ENCODE data around the gene LIPG.

DNA sequence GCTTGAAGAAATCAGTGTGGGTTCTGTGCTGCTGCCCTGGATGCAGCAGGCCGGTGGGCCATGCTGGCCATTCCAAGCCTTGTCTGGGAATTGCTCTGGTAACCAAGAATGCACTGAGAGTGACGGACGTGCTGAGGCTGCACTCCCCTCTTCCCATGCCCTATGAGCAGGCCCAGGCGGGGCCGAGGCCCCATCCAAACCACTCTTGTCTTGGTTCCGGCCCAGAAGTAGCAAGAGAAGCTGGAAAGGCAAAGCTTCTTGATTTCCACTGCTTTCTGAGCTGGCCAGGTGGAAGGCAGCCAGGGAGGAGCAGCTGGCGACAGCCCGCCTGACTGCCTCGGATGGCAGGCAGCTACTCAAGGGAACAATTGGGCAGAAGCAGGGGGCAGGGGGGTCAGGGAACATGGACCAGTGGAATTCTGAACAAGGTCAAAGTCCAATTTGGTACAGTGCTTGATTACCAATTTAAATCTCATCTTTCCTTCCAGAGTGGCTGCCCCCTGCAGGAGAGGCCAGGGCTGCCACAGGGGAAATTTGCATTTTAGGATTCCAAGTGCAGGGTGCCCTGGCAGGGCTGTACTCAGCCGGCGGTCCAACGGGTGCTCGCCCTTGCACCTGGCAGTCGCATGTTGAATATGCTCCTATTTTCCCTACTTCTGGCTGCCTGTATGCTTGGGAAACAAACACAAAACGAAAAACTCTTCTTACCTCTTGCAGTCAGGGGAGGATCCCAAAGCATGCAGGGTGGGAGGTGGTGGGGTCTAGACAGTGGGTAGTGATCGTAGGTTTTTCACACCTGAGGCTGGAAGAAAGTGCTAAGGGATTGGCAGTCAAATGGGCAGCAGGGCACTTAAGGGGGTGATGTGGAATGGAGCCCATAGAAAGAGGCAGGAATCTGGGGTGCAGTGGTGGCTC is 67.3 kb downstream of the LIPG start:
- TF ChIP-seq EZH2 (IDR thresholded peaks at IDR 0.05) (no peak), POLR2AphosphoS5 (IDR thresholded peaks at IDR 0.05; ENCODE audit: borderline replicate concordance, low read depth, low read length) (no peak), FOXP2 (optimal IDR thresholded peaks at IDR 0.05; ENCODE audit: control extremely low read depth, extremely low read length, insufficient read depth) (no peak)
